HL-60 (cell line): ENCODE results near the gene TPP1.

Source experiments
- GABPA ChIP-seq: IDR thresholded peaks from 2 replicates; pipeline ENCODE4 v1.6.1; 2012; ENCODE audit warnings: low read depth
- POLR2AphosphoS5 ChIP-seq: IDR thresholded peaks from 2 replicates; pipeline ENCODE4 v1.6.1; 2012; ENCODE audit warnings: low read depth
- TF ChIP-seq, protein P1 (sequence below): IDR thresholded peaks from one replicate; pipeline ENCODE4 v1.5.1; 2011; ENCODE audit warnings: low read length, control low read depth, inconsistent platforms; ENCODE audit not compliant: insufficient read depth
- TF ChIP-seq, protein P2 (sequence below): IDR thresholded peaks from 2 replicates; pipeline ENCODE4 v1.6.1; 2012; ENCODE audit warnings: low read depth; ENCODE audit not compliant: insufficient replicate concordance

DNA sequence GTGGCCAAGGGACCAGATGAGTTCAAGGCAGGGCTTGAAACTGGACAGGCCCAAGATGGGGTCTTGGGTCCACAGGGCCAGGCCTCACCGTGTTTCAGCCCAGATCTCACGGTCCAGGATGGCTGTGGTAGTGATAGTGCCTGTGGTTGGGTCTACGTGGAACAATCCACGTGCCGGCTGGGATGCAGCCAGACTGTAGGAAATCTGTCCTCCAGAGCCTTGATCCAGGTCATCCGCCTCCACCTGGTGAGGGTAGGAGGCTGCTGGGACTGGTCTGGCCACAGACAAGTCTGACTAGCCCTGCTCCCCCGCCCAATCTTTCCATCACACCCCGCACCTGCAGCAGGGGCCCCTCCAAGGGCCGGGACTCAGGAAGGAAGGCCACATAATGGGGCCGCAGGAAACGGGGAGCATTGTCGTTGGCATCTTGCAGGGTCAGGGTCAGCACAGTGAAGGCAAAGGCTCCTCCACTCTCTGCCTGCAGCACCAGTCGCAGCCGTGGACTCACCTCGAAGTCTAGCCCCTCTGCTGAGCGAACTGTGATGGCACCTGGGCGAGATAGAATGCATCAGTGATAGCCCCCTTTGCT is 6.7 kb upstream of the TPP1 start:
- no peak for TF ChIP-seq POLR2AphosphoS5
- TF ChIP-seq, protein P1, sequence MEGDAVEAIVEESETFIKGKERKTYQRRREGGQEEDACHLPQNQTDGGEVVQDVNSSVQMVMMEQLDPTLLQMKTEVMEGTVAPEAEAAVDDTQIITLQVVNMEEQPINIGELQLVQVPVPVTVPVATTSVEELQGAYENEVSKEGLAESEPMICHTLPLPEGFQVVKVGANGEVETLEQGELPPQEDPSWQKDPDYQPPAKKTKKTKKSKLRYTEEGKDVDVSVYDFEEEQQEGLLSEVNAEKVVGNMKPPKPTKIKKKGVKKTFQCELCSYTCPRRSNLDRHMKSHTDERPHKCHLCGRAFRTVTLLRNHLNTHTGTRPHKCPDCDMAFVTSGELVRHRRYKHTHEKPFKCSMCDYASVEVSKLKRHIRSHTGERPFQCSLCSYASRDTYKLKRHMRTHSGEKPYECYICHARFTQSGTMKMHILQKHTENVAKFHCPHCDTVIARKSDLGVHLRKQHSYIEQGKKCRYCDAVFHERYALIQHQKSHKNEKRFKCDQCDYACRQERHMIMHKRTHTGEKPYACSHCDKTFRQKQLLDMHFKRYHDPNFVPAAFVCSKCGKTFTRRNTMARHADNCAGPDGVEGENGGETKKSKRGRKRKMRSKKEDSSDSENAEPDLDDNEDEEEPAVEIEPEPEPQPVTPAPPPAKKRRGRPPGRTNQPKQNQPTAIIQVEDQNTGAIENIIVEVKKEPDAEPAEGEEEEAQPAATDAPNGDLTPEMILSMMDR, result no peak
- TF ChIP-seq, protein P2, sequence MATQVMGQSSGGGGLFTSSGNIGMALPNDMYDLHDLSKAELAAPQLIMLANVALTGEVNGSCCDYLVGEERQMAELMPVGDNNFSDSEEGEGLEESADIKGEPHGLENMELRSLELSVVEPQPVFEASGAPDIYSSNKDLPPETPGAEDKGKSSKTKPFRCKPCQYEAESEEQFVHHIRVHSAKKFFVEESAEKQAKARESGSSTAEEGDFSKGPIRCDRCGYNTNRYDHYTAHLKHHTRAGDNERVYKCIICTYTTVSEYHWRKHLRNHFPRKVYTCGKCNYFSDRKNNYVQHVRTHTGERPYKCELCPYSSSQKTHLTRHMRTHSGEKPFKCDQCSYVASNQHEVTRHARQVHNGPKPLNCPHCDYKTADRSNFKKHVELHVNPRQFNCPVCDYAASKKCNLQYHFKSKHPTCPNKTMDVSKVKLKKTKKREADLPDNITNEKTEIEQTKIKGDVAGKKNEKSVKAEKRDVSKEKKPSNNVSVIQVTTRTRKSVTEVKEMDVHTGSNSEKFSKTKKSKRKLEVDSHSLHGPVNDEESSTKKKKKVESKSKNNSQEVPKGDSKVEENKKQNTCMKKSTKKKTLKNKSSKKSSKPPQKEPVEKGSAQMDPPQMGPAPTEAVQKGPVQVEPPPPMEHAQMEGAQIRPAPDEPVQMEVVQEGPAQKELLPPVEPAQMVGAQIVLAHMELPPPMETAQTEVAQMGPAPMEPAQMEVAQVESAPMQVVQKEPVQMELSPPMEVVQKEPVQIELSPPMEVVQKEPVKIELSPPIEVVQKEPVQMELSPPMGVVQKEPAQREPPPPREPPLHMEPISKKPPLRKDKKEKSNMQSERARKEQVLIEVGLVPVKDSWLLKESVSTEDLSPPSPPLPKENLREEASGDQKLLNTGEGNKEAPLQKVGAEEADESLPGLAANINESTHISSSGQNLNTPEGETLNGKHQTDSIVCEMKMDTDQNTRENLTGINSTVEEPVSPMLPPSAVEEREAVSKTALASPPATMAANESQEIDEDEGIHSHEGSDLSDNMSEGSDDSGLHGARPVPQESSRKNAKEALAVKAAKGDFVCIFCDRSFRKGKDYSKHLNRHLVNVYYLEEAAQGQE, result no peak
- TF ChIP-seq GABPA, result no peak
